Adrenal gland (tissue), 5 donors: ENCODE results near the gene GP1BA.

Experiments used
- POLR2A ChIP-seq, 2 donors: fragments of 450-650 bp; IDR thresholded peaks; one replicate each; pipeline ENCODE4 v1.6.1; 2017; ENCODE audit warnings: antibody characterized with exemption in 2 of 2, mild to moderate bottlenecking in 2 of 2, moderate library complexity in 1 of 2
- TF ChIP-seq, protein P1 (sequence below), 6 experiments: fragments of 450-650 bp in 4 of 6; fragments of 200-600 bp in 2 of 6; sonication (generic) in 1 of 6; IDR thresholded peaks; 1 replicate in 5 of 6; 2 replicates in 1 of 6; pipeline versions ENCODE4 v1.5.1 to v1.8.0; 2016 to 2021; ENCODE audit warnings: antibody characterized with exemption in 6 of 6, mild to moderate bottlenecking in 2 of 6, moderate library complexity in 1 of 6
- donor health status: DM: no; HTN: no; CAD: no.

- peak; percentile 78 to 80 for TF ChIP-seq POLR2A (IDR thresholded peaks at IDR 0.05)
- TF ChIP-seq, protein P1, sequence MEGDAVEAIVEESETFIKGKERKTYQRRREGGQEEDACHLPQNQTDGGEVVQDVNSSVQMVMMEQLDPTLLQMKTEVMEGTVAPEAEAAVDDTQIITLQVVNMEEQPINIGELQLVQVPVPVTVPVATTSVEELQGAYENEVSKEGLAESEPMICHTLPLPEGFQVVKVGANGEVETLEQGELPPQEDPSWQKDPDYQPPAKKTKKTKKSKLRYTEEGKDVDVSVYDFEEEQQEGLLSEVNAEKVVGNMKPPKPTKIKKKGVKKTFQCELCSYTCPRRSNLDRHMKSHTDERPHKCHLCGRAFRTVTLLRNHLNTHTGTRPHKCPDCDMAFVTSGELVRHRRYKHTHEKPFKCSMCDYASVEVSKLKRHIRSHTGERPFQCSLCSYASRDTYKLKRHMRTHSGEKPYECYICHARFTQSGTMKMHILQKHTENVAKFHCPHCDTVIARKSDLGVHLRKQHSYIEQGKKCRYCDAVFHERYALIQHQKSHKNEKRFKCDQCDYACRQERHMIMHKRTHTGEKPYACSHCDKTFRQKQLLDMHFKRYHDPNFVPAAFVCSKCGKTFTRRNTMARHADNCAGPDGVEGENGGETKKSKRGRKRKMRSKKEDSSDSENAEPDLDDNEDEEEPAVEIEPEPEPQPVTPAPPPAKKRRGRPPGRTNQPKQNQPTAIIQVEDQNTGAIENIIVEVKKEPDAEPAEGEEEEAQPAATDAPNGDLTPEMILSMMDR (IDR thresholded peaks at IDR 0.05): peak in 1 of 6 experiments; percentile 11
Measured at GRCh38 chr17:4967539-4968485, 35.7 kb downstream of the GP1BA start, which contains the start of gene SPAG7.
